ENCODE results near the gene SVOPL. TPM values are rescaled to one million over a fixed set of nuclear protein-coding genes. Genes with fewer than 3 reads are reported as not detected.

The SVOPL gene
- total and polyA plus RNA-seq, 2 donors (not counting 1 experiment from before 2014, with no cell fraction given) = not detected

- Mint-ChIP-seq H3K4me1 (no peaks in the 10 kb centered on the region), H3K27ac (no peak overlapping the region), H3K4me3 (no peak overlapping the region), H3K9me3 (ENCODE audit: insufficient read depth) (peaks cover 25% of the 10 kb centered on the region), H3K27me3 (no peaks in the 10 kb centered on the region)
- H3K4me1 ChIP-seq (ENCODE audit: control insufficient read depth in 2 of 2, insufficient read depth in 2 of 2, low read length in 2 of 2) = no peaks in the 10 kb centered on the region
- POLR2A ChIA-PET = no interaction called here
- intact Hi-C loops (cut with micrococcal nuclease) = no loop called here
- H2AFZ ChIP-seq (ENCODE audit: insufficient read depth, low read depth, low read length, poor library complexity, severe bottlenecking) = no peak overlapping the region
- ATAC-seq (ENCODE audit: low read depth) (no peak), DNase-seq (no peak)
- CTCF ChIA-PET = no interaction called here
- H3K9ac ChIP-seq (ENCODE audit: low read length) = no peak overlapping the region
- no peaks in the 10 kb centered on the region for H3K79me2 ChIP-seq (ENCODE audit: control insufficient read depth, insufficient read depth, low read length)
- peaks cover 1 to 55% (median 54%) of the 10 kb centered on the region in 3 donors for H3K9me3 ChIP-seq (ENCODE audit: control extremely low read depth in 1 of 3, control insufficient read depth in 2 of 3, insufficient read depth in 1 of 3, low read length in 2 of 3)
- 98% methylated on average over 7 of the region's 8 CpGs for whole genome bisulfite sequencing (ENCODE audit: insufficient coverage)
- H3K27ac ChIP-seq (ENCODE audit: low read length in 2 of 2) = no peak overlapping the region
- no peak overlapping the region for H3K4me2 ChIP-seq (replicated peaks; ENCODE audit: low read depth, low read length, poor library complexity, severe bottlenecking)
- no peaks in the 10 kb centered on the region for H4K20me1 ChIP-seq (ENCODE audit: control insufficient read depth, insufficient read depth, low read length, poor library complexity, severe bottlenecking)
- no peak overlapping the region for H3K4me3 ChIP-seq (ENCODE audit: control extremely low read depth in 1 of 5, extremely low read depth in 1 of 5, insufficient read depth in 1 of 5, low read depth in 2 of 5, low read length in 4 of 5)
- no peaks in the 10 kb centered on the region for H3K27me3 ChIP-seq (replicated peaks in 1 of 4; ENCODE audit: control extremely low read depth in 1 of 4, control insufficient read depth in 3 of 4, insufficient read depth in 4 of 4, low read length in 3 of 4)
- H3K36me3 ChIP-seq (replicated peaks in 1 of 2; ENCODE audit: control extremely low read depth in 1 of 2, control insufficient read depth in 1 of 2, extremely low read depth in 1 of 2, insufficient read depth in 2 of 2, low read length in 1 of 2) = peaks cover 7 to 51% of the 10 kb centered on the region in 2 experiments
- TF ChIP-seq EZH2 (IDR thresholded peaks at IDR 0.05; ENCODE audit: borderline replicate concordance, insufficient read depth, low read depth, low read length, poor library complexity, severe bottlenecking) (no peak), CTCF (IDR thresholded peaks at IDR 0.05) (no peak)
These were observed 136.1 kb downstream of the SVOPL start for GRCh38 chr7:138565071-138565450.

GRCh38 chr7:138564365-138564764 is 136.8 kb downstream of the SVOPL start:
- no peaks in the 10 kb centered on the region for H3K4me1 ChIP-seq (ENCODE audit: control insufficient read depth in 2 of 2, insufficient read depth in 2 of 2, low read length in 2 of 2)
- no peak overlapping the region for H3K27ac ChIP-seq (ENCODE audit: low read length in 2 of 2)
- no peak overlapping the region for H2AFZ ChIP-seq (ENCODE audit: insufficient read depth, low read depth, low read length, poor library complexity, severe bottlenecking)
- H3K9me3 Mint-ChIP-seq (ENCODE audit: insufficient read depth) = peaks cover 27% of the 10 kb centered on the region
- no peaks in the 10 kb centered on the region for H3K4me1 Mint-ChIP-seq
- 100% methylated on average over 3 of the region's 5 CpGs for WGBS (ENCODE audit: insufficient coverage)
- TF ChIP-seq CTCF (IDR thresholded peaks at IDR 0.05) (no peak), EZH2 (IDR thresholded peaks at IDR 0.05; ENCODE audit: borderline replicate concordance, insufficient read depth, low read depth, low read length, poor library complexity, severe bottlenecking) (no peak)
- ATAC-seq (ENCODE audit: low read depth) = no peak
- H3K27me3 Mint-ChIP-seq = no peaks in the 10 kb centered on the region
- no peaks in the 10 kb centered on the region for H3K79me2 ChIP-seq (ENCODE audit: control insufficient read depth, insufficient read depth, low read length)
- peaks cover 7 to 54% of the 10 kb centered on the region in 2 experiments for H3K36me3 ChIP-seq (replicated peaks in 1 of 2; ENCODE audit: control extremely low read depth in 1 of 2, control insufficient read depth in 1 of 2, extremely low read depth in 1 of 2, insufficient read depth in 2 of 2, low read length in 1 of 2)
- H3K4me3 Mint-ChIP-seq = no peak overlapping the region
- no peaks in the 10 kb centered on the region for H3K27me3 ChIP-seq (replicated peaks in 1 of 4; ENCODE audit: control extremely low read depth in 1 of 4, control insufficient read depth in 3 of 4, insufficient read depth in 4 of 4, low read length in 3 of 4)
- no peak overlapping the region for H3K9ac ChIP-seq (ENCODE audit: low read length)
- no peak overlapping the region for H3K4me2 ChIP-seq (replicated peaks; ENCODE audit: low read depth, low read length, poor library complexity, severe bottlenecking)
- POLR2A ChIA-PET = no interaction called here
- intact Hi-C loops (cut with micrococcal nuclease) = no loop called here
- no peaks in the 10 kb centered on the region for H4K20me1 ChIP-seq (ENCODE audit: control insufficient read depth, insufficient read depth, low read length, poor library complexity, severe bottlenecking)
- no peak for DNase-seq
- no peak overlapping the region for H3K27ac Mint-ChIP-seq
- CTCF ChIA-PET = no interaction called here
- H3K9me3 ChIP-seq (ENCODE audit: control extremely low read depth in 1 of 3, control insufficient read depth in 2 of 3, insufficient read depth in 1 of 3, low read length in 2 of 3) = peaks cover 1 to 58% (median 58%) of the 10 kb centered on the region in 3 donors
- no peak overlapping the region for H3K4me3 ChIP-seq (ENCODE audit: control extremely low read depth in 1 of 5, extremely low read depth in 1 of 5, insufficient read depth in 1 of 5, low read depth in 2 of 5, low read length in 4 of 5)
